MCF 10A (cell line): ENCODE measurements around the gene FBXW4. TPM values are rescaled to one million over a fixed set of nuclear protein-coding genes. Genes with fewer than 3 reads are reported as not detected.

Experiments used
- BruUV-seq: library from RNA; stranded (reverse); fragments of 400-500 nt; replicated peaks from 2 replicates; lab custom pipeline; 2021; lab: Mats Ljungman, UMichigan
- CTCF ChIA-PET: fragments of 300-600 bp; sonication (Branson Sonifier 250); formaldehyde crosslinking; extraction: SDS; loops from one replicate; lab custom pipeline; 2021; ENCODE audit warnings: antibody characterized with exemption, inconsistent platforms; lab: Yijun Ruan, JAX
- POLR2A ChIA-PET: fragments of 300-600, 350-650 bp; sonication (Branson Sonifier 250); formaldehyde crosslinking; extraction: SDS; loops from one replicate; lab custom pipeline; 2020; ENCODE audit warnings: antibody characterized with exemption, inconsistent platforms; lab: Yijun Ruan, JAX
- DNase-seq: peaks from one replicate; pipeline ENCODE4 v3.0.0-alpha.2; 2018; ENCODE audit not compliant: unreplicated experiment
- H3K27ac Mint-ChIP-seq: one replicate; pipeline ENCODE4 v1.8.0; 2022; ENCODE audit warnings: mild to moderate bottlenecking, low read depth, mixed read lengths; ENCODE audit not compliant: unreplicated experiment
- H3K27me3 Mint-ChIP-seq: one replicate; pipeline ENCODE4 v1.8.0; 2022; ENCODE audit warnings: mixed read lengths; ENCODE audit not compliant: insufficient read depth, unreplicated experiment
- H3K36me3 Mint-ChIP-seq: one replicate; pipeline ENCODE4 v1.8.0; 2022; ENCODE audit warnings: mild to moderate bottlenecking, moderate library complexity, mixed read lengths; ENCODE audit not compliant: insufficient read depth, unreplicated experiment
- H3K4me1 Mint-ChIP-seq: one replicate; pipeline ENCODE4 v1.8.0; 2022; ENCODE audit warnings: mixed read lengths; ENCODE audit not compliant: insufficient read depth, unreplicated experiment
- H3K4me3 Mint-ChIP-seq: one replicate; pipeline ENCODE4 v1.8.0; 2022; ENCODE audit warnings: mild to moderate bottlenecking, moderate library complexity, mixed read lengths; ENCODE audit not compliant: unreplicated experiment
- H3K9me3 Mint-ChIP-seq: one replicate; pipeline ENCODE4 v1.8.0; 2022; ENCODE audit warnings: mixed read lengths; ENCODE audit not compliant: unreplicated experiment
- CTCF ChIP-seq: fragments of 200-600 bp; IDR thresholded peaks from one replicate; pipeline ENCODE4 v1.8.0; 2022; ENCODE audit warnings: antibody characterized with exemption, mild to moderate bottlenecking; ENCODE audit not compliant: unreplicated experiment
- intact Hi-C: fragments of 100-400 bp; cut with micrococcal nuclease; formaldehyde crosslinking; loops from 2 replicates; pipeline ENCODE4 v1.14.1; 2022
- total RNA-seq: library from RNA; stranded (reverse); gene quantifications from 2 replicates; pipeline ENCODE4 v1.2.3, GENCODE V29; 2022

The FBXW4 gene
- total RNA-seq, 1 experiment from 2014 or later: 52.1 TPM

DNA sequence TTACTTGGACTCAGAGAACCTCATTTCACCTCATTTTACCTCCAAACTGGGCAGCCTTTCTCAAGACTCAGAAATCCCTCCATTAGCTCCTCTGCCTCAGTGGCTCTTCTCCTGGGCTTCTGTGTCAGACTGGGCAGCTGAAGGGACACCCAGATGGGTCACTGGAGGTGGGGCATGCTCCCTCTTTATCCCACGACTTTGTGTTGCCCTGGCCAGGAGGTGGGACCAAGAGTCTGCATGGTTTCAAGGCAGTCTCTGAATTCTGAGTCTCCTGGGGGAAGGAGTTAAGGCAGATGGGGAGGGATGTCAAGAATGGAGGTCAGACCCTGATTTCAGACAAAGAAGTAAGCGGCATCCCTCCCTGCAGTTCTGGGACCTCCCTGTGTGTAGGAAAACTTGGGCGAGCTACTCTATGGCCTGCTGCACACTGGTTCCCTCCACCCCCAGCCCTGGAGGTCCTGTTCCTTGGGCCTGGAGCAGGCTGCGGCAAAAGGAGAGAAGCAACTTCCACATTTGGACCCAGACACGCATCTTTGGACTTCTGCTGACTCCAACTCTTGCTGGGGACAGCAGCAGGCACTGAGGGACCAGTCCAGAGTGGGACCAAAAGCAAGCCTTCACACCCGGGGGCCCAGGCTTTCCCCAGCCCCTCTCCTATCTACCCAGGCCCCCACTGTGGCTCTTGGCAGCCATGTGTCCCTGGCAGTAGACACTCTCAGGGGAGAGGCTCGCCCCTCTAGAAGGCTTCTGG lies 117.7 kb downstream of the FBXW4 start:
- no peak for TF ChIP-seq CTCF
- H3K36me3 Mint-ChIP-seq: peaks cover 35% of the 10 kb centered on the region
- no peaks in the 10 kb centered on the region for H3K4me1 Mint-ChIP-seq
- no peaks in the 10 kb centered on the region for H3K9me3 Mint-ChIP-seq
- H3K27me3 Mint-ChIP-seq: no peaks in the 10 kb centered on the region
- CTCF ChIA-PET: interaction anchor here (0.6 to 1.1 kb wide), 3 partner anchors 25 to 129 kb away, joined by 3 read pairs; no protein-coding TSS in a partner anchor
- no peak overlapping the region for H3K4me3 Mint-ChIP-seq
- BruUV-seq: no TSS peak
- DNase-seq: no peak
- POLR2A ChIA-PET: interaction anchor here (0.7 to 1.2 kb wide), 4 partner anchors 8 to 127 kb away, joined by 3 to 5 read pairs (median 3); partner anchors contain the start of genes DPCD and POLL
- H3K27ac Mint-ChIP-seq: no peak overlapping the region
- intact Hi-C loops: no loop called here

- H3K27me3 Mint-ChIP-seq: no peaks in the 10 kb centered on the region
These were observed 118.6 kb downstream of the FBXW4 start for GRCh38 chr10:101576211-101576863.

GRCh38 chr10:101575580-101576210 lies 119.3 kb downstream of the FBXW4 start:
- POLR2A ChIA-PET: interaction anchor here (2.1 kb wide), 1 partner anchor 13 kb away, joined by 13 read pairs; the partner anchor contains the start of genes DPCD and POLL
- intact Hi-C loops: no loop called here
- CTCF ChIA-PET: interaction anchor here (0.6 to 1.9 kb wide), 2 partner anchors 107 to 362 kb away, joined by 3 to 9 read pairs; no protein-coding TSS in a partner anchor

More at GRCh38 chr10:101576211-101576863, 118.6 kb downstream of the FBXW4 start:
- Mint-ChIP-seq H3K36me3 (peaks cover 30% of the 10 kb centered on the region), H3K4me1 (no peaks in the 10 kb centered on the region), H3K9me3 (no peaks in the 10 kb centered on the region), H3K4me3 (no peak overlapping the region), H3K27ac (no peak overlapping the region)
- no peak for TF ChIP-seq CTCF
- POLR2A ChIA-PET: interaction anchor here (1.2 to 2.1 kb wide), 2 partner anchors 9 to 12 kb away, joined by 3 to 13 read pairs; partner anchors contain the start of genes DPCD and POLL
- no TSS peak for BruUV-seq
- intact Hi-C loops: no loop called here
- CTCF ChIA-PET: interaction anchor here (0.5 to 1.9 kb wide), 4 partner anchors 26 to 851 kb away, joined by 3 to 9 read pairs (median 3); no protein-coding TSS in a partner anchor
- no peak for DNase-seq

More at GRCh38 chr10:101575580-101576210, 119.3 kb downstream of the FBXW4 start:
- Mint-ChIP-seq H3K4me1 (peaks cover 4% of the 10 kb centered on the region), H3K27ac (no peak overlapping the region), H3K27me3 (no peaks in the 10 kb centered on the region), H3K4me3 (no peak overlapping the region), H3K9me3 (no peaks in the 10 kb centered on the region), H3K36me3 (peaks cover 24% of the 10 kb centered on the region)
- BruUV-seq: no TSS peak
- no peak for TF ChIP-seq CTCF
- DNase-seq: no peak
